CD4-positive, alpha-beta T cell treated with Interleukin-6 at 100 ng/mL for 8 hours (primary cell): ENCODE data around the gene PRM1.

Experiments used
- DNase-seq: peaks from one replicate; pipeline ENCODE4 v3.0.0-alpha.2; 2020; ENCODE audit warnings: mixed read lengths, low spot score

Gene PRM1

DNA sequence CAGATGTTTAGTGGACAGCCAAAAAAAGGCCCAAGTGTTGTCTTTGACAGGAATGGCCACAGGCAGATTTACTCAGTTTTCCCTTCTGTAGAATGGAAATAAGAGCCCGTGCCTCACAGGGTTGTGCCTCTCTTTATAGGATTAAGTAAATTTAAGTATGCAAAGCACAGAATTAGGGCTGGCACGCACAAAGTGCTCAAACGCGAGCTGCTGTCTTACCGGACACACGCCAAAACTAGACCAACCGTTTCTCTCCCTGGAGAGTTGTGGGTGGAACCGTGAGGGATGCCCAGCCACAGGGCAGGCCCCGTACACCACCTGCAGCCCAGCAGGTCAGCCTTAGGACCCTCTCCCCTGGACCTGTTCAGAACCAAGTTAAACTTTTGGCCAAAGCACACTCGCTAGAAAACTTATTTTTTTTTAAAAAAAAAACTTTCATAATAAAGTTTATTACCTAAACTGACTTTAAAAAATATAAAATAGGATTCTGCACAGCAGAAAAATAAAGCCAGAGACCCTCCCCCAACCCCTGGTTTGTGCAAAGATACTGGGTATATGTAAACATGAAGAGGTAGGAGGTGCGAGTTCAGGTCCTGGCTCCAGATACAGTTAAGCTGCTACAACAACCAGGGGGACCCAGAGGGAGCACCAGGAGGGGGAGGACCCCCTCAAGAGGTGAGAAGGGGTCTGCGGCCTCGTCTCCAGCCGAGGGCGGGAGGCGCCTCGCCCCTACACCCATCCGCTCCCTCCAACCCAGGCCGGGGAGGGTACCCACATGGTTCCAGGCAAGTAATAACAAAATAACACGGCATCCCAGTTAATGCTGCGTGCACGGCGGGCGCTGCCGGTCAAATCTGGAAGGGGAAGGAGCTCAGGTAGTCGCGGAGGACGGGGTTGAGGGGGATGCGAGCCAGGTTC, 26.9 kb downstream of the PRM1 start:
- no peak for DNase-seq

DNA sequence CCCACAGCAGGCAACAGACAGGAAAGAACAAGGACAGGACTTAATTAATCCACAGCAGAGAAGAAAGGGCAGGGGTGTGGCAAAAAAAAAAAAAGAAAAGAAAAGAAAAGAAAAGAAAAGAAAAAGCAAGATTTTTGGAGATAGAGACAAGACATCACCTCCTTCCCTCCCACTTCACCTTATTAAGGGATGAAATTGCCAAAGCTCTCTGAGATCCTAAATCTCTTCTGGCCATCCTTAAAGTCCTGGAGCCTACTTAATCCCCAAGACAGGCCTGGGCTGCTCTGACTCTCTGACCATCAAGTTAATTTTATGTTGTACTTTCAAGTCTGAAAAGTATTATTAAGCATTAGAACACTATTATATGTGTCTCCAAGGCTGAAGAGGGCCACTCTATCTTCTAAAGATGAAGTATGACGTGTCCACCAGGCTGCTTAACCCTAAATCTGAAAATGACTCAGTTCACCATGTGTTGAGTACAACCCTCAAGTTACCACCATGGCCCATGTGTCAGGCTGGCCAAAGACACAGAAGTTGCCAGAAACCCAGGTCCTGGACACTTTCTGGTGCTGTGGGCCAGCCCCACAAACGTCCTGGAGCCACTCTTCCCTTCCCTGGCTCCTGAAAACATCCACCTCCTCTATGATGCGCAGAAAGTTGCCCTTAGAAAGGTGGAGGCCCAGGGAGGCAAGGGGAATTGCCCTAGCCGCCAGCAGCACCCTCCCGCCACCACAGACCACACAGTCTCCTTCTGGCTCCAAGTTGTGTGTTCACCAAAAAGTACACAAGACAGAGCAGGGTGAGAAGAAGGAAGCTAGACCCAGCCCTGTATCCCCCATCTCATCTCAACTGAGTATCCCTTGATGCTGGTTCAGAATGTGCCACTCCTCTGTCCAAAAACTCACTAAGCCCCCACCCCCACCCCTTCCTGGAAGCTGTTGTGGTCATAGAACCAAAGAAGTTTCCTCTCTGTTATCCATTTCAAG, 27.8 kb downstream of the PRM1 start:
- peak; percentile 38 for DNase-seq

- no peak for DNase-seq
Observed at GRCh38 chr16:11252482-11252931, 28.6 kb downstream of the PRM1 start.

DNA sequence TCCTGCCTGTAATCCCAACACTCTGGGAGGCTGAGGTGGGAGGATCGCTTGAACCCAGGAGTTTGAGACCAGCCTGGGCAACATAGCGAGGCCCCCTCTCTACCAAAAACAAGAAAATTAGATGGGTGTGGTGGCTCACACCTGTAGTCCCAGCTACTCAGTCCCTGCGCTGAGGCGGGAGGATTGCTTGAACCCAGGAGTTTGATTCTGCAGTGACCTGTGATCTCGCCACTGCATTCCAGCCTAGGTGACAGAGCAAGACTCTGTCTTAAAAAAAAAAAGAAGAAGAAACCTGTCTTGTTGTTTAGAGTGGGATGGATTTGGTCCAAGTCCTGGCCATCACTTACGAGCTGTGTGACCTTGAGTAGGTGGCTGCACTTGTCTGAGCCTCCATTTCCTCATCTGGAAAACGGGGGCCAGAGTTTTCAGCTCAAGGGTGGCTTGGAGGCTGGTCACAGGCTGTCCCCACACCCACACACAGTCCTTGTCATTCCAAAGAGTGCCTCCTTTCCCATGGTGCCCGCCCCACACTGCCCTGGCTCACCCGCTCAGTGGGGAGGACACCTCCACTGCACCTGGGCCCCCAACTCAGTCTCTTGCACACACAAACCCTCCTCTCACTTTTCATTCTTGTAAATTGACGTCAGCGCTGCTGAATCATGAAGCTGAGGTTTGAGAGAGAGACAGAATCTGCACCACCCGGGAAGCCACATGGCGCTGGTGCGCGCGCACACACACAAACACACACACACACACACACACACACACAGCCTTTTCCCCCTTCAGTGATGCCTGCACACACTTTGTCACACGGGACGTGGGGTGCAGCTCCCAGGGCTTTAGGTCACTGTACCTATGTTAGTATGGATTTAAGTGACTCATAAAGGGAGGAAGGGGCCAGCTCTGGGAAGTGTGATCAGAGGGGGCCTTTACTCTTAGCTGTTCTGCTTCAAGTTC, 29.3 kb downstream of the PRM1 start:
- peak; percentile 86 for DNase-seq

GRCh38 chr16:11250786-11251524, 30.2 kb downstream of the PRM1 start:
- no peak for DNase-seq

GRCh38 chr16:11250091-11250785, 30.9 kb downstream of the PRM1 start:
- no peak for DNase-seq

GRCh38 chr16:11249233-11250061, 31.7 kb downstream of the PRM1 start:
- DNase-seq = no peak

GRCh38 chr16:11248133-11248532, 33.0 kb downstream of the PRM1 start:
- no peak for DNase-seq

DNA sequence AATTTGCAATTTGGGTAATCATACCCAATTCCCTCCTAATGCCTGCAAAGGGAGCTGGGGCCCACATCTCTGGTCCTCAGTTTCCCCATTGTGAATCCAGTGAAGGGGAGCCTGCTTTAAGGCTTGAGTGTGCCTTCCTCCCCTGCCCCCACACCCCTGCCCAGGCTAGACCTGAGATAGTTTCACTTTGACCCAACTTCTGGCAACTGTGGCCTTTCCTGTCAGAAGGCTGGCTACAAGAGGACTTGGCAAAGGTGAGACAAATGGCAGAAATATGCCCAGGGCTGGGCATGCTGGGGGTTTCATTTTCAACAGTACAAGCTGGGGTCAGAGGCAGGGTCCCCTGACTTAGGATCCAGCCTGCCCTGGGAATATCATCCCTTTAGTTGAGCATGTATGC, 35.1 kb downstream of the PRM1 start:
- no peak for DNase-seq

- no peak for DNase-seq
Observed at GRCh38 chr16:11245222-11245737, 35.9 kb downstream of the PRM1 start.

- no peak for DNase-seq
Observed at GRCh38 chr16:11242658-11243057, 38.5 kb downstream of the PRM1 start.

GRCh38 chr16:11241480-11242204, 39.5 kb downstream of the PRM1 start:
- DNase-seq = no peak

DNA sequence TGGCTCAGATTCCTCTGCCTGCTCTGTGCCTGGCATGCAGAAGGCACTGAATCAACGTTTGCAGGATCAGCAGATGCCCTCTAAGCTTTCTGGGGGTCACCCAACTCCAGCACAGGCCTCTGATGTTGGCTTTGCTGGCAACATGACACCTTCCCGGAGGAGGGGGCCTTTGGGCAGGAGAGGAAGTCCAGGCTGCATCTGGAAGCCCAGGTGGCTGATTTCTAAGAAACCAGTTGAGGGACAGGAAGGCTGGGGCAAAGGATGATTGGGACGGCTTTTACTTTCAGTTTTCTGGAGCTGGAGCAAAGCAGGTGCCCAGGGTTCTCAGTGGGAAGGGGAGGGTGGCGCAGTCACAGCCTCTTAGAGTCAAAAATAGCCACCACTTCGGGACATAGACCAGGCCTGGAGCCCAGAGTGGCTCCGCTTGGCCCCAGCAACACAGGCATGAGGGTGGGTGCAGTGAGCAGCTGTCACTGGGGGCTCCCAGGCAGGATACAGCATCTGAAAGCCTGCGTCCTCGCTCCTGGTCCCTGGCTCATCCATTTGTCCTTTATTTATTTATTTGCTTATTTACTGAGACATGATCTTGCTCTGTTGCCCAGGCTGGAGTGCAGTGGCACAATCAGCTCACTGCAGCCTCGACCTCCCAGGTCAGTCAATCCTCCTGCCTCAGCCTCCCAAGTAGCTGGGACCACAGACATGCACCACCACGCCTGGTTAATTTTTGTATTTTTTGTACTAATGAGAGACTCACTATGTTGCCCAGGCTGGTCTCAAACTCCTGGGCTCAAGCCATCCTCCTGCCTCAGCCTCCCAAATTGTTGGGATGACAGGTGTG, 40.3 kb downstream of the PRM1 start:
- no peak for DNase-seq

GRCh38 chr16:11239644-11240632, 41.2 kb downstream of the PRM1 start:
- no peak for DNase-seq

- DNase-seq = no peak
Observed at GRCh38 chr16:11238272-11239202, 42.6 kb downstream of the PRM1 start.
